ENCODE results near the gene TMED10. TPM values are rescaled to one million over a fixed set of nuclear protein-coding genes. Genes with fewer than 3 reads are reported as not detected.

Gene TMED10
- polyA plus RNA-seq, 6 donors from 2014 or later, result 228 to 283 (median 252) TPM

GRCh38 chr14:75205591-75205990 is 29.2 kb upstream of the TMED10 start:
- no peaks in the 10 kb centered on the region for H3K27me3 Mint-ChIP-seq
- no peaks in the 10 kb centered on the region for H3K4me1 Mint-ChIP-seq
- ATAC-seq (ENCODE audit: low read depth in 2 of 2), result no peak
- no peak for DNase-seq
- H3K4me3 Mint-ChIP-seq, result no peak overlapping the region
- no peak overlapping the region for H3K27ac Mint-ChIP-seq
- H3K9me3 Mint-ChIP-seq, result no peaks in the 10 kb centered on the region
- no peaks in the 10 kb centered on the region for H3K36me3 Mint-ChIP-seq

- H3K27me3 Mint-ChIP-seq, result no peaks in the 10 kb centered on the region
- ATAC-seq (ENCODE audit: low read depth in 2 of 2), result no peak
Observed at GRCh38 chr14:75204116-75204515, 27.7 kb upstream of the TMED10 start.

GRCh38 chr14:75202657-75203056 is 26.2 kb upstream of the TMED10 start:
- ATAC-seq (ENCODE audit: low read depth in 2 of 2) (no peak), DNase-seq (no peak)
- no peaks in the 10 kb centered on the region for H3K27me3 Mint-ChIP-seq
- no peaks in the 10 kb centered on the region for H3K9me3 Mint-ChIP-seq
- H3K4me1 Mint-ChIP-seq, result no peaks in the 10 kb centered on the region
- no peaks in the 10 kb centered on the region for H3K36me3 Mint-ChIP-seq
- peak overlapping the region in 2 of 6 donors; percentile 3 to 76 for H3K27ac Mint-ChIP-seq
- no peak overlapping the region for H3K4me3 Mint-ChIP-seq

More at GRCh38 chr14:75204116-75204515, 27.7 kb upstream of the TMED10 start:
- Mint-ChIP-seq H3K4me1 (no peaks in the 10 kb centered on the region), H3K27ac (no peak overlapping the region), H3K9me3 (no peaks in the 10 kb centered on the region), H3K36me3 (no peaks in the 10 kb centered on the region), H3K4me3 (no peak overlapping the region)
- no peak for DNase-seq

GRCh38 chr14:75201087-75201486 is 24.7 kb upstream of the TMED10 start:
- Mint-ChIP-seq H3K36me3 (no peaks in the 10 kb centered on the region), H3K4me1 (peaks cover 6 to 10% (median 7%) of the 10 kb centered on the region in 3 donors), H3K27ac (peak overlapping the region in 1 of 6 donors; percentile 22), H3K4me3 (no peak overlapping the region), H3K27me3 (no peaks in the 10 kb centered on the region), H3K9me3 (no peaks in the 10 kb centered on the region)
- no peak for DNase-seq
- ATAC-seq (ENCODE audit: low read depth in 2 of 2), result no peak

GRCh38 chr14:75200451-75200850 is 24.0 kb upstream of the TMED10 start:
- no peaks in the 10 kb centered on the region for H3K36me3 Mint-ChIP-seq
- DNase-seq (no peak), ATAC-seq (ENCODE audit: low read depth in 2 of 2) (no peak)
- H3K4me3 Mint-ChIP-seq, result no peak overlapping the region
- H3K4me1 Mint-ChIP-seq, result peaks cover 7 to 11% (median 9%) of the 10 kb centered on the region in 3 donors
- H3K27ac Mint-ChIP-seq, result peak overlapping the region in 2 of 6 donors; percentile 28 to 67
- no peaks in the 10 kb centered on the region for H3K27me3 Mint-ChIP-seq
- no peaks in the 10 kb centered on the region for H3K9me3 Mint-ChIP-seq

DNA sequence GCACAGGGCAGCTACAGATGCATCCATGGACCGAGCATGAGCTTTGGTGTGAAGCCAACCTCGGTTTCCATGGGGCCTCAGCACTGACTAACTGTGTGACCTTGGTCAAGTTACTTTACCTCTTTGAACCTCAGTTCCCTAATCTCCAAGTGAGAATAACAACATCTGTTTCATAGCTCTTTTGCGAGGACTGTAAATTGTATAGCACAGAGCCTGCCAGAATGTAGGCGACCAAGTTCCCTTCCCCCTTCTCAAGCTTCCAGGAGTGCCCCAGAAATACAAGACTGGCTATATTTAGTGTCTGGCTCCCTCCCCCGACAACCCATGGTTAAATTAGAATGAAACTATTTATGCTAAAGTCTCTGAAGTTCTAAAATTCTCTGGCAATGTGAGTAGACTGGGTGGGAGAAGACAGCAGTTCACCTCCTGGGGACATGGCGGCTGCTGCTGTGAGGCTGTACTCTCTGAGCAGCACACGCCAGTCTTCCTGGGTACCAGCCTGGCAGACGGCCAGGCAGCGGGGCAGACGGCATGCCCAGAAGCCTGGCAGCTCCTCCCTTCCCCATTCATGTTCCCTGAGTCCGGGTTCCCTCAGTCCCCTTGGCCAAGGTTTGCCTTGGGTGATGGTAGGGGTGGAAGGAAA is 22.0 kb upstream of the TMED10 start:
- peaks cover 7 to 11% (median 9%) of the 10 kb centered on the region in 3 donors for H3K4me1 Mint-ChIP-seq
- H3K27ac Mint-ChIP-seq, result peak overlapping the region in 3 of 6 donors; percentile 28 to 64 (median 43)
- no peaks in the 10 kb centered on the region for H3K27me3 Mint-ChIP-seq
- H3K4me3 Mint-ChIP-seq, result no peak overlapping the region
- H3K9me3 Mint-ChIP-seq, result no peaks in the 10 kb centered on the region
- H3K36me3 Mint-ChIP-seq, result no peaks in the 10 kb centered on the region
- ATAC-seq (ENCODE audit: low read depth in 2 of 2) (no peak), DNase-seq (no peak)

DNA sequence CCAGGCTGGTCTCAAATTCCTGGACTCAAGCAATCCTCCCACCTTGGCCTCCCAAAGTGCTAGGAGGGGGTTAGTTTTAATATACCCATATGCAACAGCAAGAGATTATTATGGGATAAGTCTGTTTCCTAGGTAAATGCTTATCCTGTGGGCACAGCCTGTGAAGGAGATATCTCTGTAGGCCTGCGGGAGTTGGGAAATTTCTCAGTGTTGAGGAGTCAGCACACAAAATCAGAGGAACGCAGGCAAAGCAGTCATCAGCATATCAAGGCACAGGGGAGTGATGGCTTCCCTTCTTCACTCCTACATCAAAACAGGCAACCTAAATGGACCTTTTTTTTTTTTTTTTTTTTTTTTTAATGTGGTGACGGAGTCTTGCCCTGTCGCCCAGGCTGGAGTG is 20.9 kb upstream of the TMED10 start:
- Mint-ChIP-seq H3K4me1 (peaks cover 7 to 11% (median 9%) of the 10 kb centered on the region in 3 donors), H3K9me3 (no peaks in the 10 kb centered on the region), H3K27me3 (no peaks in the 10 kb centered on the region), H3K27ac (peak overlapping the region in 2 of 6 donors; percentile 37 to 64), H3K36me3 (no peaks in the 10 kb centered on the region), H3K4me3 (no peak overlapping the region)
- DNase-seq, result no peak
- no peak for ATAC-seq (ENCODE audit: low read depth in 2 of 2)

- peak overlapping the region in 4 of 6 donors; percentile 60 to 91 (median 79) for H3K27ac Mint-ChIP-seq
- H3K4me3 Mint-ChIP-seq, result no peak overlapping the region
- peaks cover 7 to 11% (median 9%) of the 10 kb centered on the region in 3 donors for H3K4me1 Mint-ChIP-seq
- no peaks in the 10 kb centered on the region for H3K9me3 Mint-ChIP-seq
- peak; percentile 88 to 93 for ATAC-seq (ENCODE audit: low read depth in 2 of 2)
- H3K36me3 Mint-ChIP-seq, result no peaks in the 10 kb centered on the region
- DNase-seq, result no peak
- H3K27me3 Mint-ChIP-seq, result no peaks in the 10 kb centered on the region
Observed at GRCh38 chr14:75196468-75196867, 20.1 kb upstream of the TMED10 start.

DNA sequence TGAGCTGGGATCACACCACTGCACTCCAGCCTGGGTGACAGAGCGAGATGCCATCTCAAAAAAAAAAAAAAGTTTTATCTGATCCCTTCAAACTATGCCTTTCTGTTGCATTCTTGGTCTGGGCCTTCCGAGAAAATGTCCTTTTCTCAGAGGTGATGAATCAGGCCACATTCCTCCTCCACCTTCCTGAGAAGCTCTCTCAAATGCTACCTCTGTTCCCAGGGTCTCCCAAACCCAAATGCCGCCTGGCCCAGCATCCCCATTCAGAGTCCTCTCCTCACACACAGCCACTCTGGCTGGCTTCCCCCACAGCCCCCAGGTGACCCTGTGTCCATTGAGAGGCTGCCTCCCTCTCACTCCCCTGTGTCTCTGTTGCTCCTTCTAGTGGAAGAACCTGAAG is 19.7 kb upstream of the TMED10 start:
- peak overlapping the region; percentile 60 to 95 (median 79) for H3K27ac Mint-ChIP-seq
- no peak for DNase-seq
- peaks cover 7 to 11% (median 9%) of the 10 kb centered on the region in 3 donors for H3K4me1 Mint-ChIP-seq
- no peaks in the 10 kb centered on the region for H3K9me3 Mint-ChIP-seq
- no peaks in the 10 kb centered on the region for H3K36me3 Mint-ChIP-seq
- H3K27me3 Mint-ChIP-seq, result no peaks in the 10 kb centered on the region
- H3K4me3 Mint-ChIP-seq, result no peak overlapping the region
- ATAC-seq (ENCODE audit: low read depth in 2 of 2), result no peak

DNA sequence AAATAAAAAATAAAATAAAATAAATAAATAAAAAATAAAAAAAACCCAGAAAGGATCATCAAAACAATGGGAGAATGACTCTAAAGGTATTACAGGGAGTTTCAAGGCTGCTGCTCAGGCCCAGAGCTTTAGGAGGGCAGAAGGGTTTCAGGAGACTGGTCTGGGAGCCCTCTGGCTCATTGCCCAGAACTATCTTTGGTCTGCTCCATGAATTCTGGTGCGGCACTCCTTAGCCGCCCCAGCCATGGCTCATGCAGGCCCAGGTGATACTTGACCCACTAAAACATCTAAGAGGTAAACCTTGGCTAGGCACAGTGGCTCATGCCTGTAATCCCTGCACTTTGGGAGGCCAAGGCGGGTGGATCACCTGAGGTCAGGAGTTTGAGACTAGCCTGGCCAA is 14.7 kb upstream of the TMED10 start:
- H3K27me3 Mint-ChIP-seq, result no peaks in the 10 kb centered on the region
- DNase-seq (no peak), ATAC-seq (ENCODE audit: low read depth in 2 of 2) (no peak)
- no peak overlapping the region for H3K4me3 Mint-ChIP-seq
- peaks cover 19 to 28% (median 26%) of the 10 kb centered on the region in 3 donors for H3K4me1 Mint-ChIP-seq
- H3K9me3 Mint-ChIP-seq, result no peaks in the 10 kb centered on the region
- no peaks in the 10 kb centered on the region for H3K36me3 Mint-ChIP-seq
- H3K27ac Mint-ChIP-seq, result no peak overlapping the region

GRCh38 chr14:75190023-75190422 is 13.6 kb upstream of the TMED10 start:
- Mint-ChIP-seq H3K27me3 (no peaks in the 10 kb centered on the region), H3K36me3 (no peaks in the 10 kb centered on the region), H3K27ac (peak overlapping the region; percentile 49 to 98 (median 91)), H3K9me3 (no peaks in the 10 kb centered on the region), H3K4me1 (peaks cover 18 to 26% (median 25%) of the 10 kb centered on the region in 3 donors), H3K4me3 (peak overlapping the region in 1 of 8 donors; percentile 56)
- no peak for ATAC-seq (ENCODE audit: low read depth in 2 of 2)
- no peak for DNase-seq

GRCh38 chr14:75188520-75189268 is 12.3 kb upstream of the TMED10 start:
- Mint-ChIP-seq H3K27ac (peak overlapping the region; percentile 86 to 98 (median 93)), H3K27me3 (no peaks in the 10 kb centered on the region), H3K9me3 (no peaks in the 10 kb centered on the region)

GRCh38 chr14:75188086-75188485 is 11.7 kb upstream of the TMED10 start:
- Mint-ChIP-seq H3K27ac (peak overlapping the region; percentile 86 to 98 (median 93)), H3K4me3 (peak overlapping the region in 7 of 8 donors; percentile 25 to 82 (median 47)), H3K4me1 (peaks cover 18 to 26% (median 25%) of the 10 kb centered on the region in 3 donors)

More at GRCh38 chr14:75188520-75189268, 12.3 kb upstream of the TMED10 start:
- Mint-ChIP-seq H3K36me3 (no peaks in the 10 kb centered on the region), H3K4me1 (peaks cover 18 to 26% (median 25%) of the 10 kb centered on the region in 3 donors), H3K4me3 (peak overlapping the region in 7 of 8 donors; percentile 25 to 82 (median 47))
- ATAC-seq (ENCODE audit: low read depth in 2 of 2) (peak; percentile 93 to 96), DNase-seq (peak; percentile 84)

DNA sequence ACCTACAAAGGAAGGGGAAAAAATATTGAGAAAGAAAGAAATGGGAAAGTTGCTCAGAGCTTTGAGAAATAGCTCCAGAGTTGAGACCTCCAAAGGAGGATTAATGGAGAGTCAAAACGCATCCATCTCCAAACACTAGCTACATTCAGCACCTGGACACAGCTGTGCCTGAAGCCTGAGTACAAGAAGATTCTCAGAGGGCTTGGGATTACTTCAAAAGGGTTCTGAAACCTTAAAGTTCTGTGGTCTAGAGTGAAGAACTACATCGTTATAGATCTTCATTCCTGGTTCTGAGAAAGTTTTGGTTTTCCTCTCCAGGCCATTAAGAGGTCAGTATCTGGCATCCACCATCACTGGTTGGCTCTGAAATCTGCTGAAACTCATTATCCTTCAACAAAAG is 10.5 kb upstream of the TMED10 start:
- Mint-ChIP-seq H3K27me3 (peaks cover 0 to 6% (median 0%) of the 10 kb centered on the region in 3 donors), H3K27ac (peak overlapping the region in 5 of 6 donors; percentile 57 to 98 (median 82)), H3K4me1 (peaks cover 18 to 26% (median 25%) of the 10 kb centered on the region in 3 donors), H3K4me3 (peak overlapping the region in 2 of 8 donors; percentile 15 to 26), H3K36me3 (no peaks in the 10 kb centered on the region), H3K9me3 (no peaks in the 10 kb centered on the region)
- DNase-seq (no peak), ATAC-seq (ENCODE audit: low read depth in 2 of 2) (no peak)

More at GRCh38 chr14:75188086-75188485, 11.7 kb upstream of the TMED10 start:
- H3K9me3 Mint-ChIP-seq, result no peaks in the 10 kb centered on the region
- ATAC-seq (ENCODE audit: low read depth in 2 of 2) (no peak), DNase-seq (no peak)
- no peaks in the 10 kb centered on the region for H3K36me3 Mint-ChIP-seq
- no peaks in the 10 kb centered on the region for H3K27me3 Mint-ChIP-seq
